MG63 (cell line): Measurements from ENCODE around the gene PMP22. TPM values are rescaled to one million over a fixed set of nuclear protein-coding genes. Genes with fewer than 3 reads are reported as not detected.

Source experiments
- DNase-seq: peaks from one replicate; pipeline ENCODE4 v3.0.0-alpha.2; 2020
- H3K27me3 ChIP-seq: fragments of 250-450 bp; sonication (Bioruptor Pico); 2 replicates; pipeline ENCODE4 v1.5.1; 2020; ENCODE audit warnings: mild to moderate bottlenecking, moderate library complexity
- H3K36me3 ChIP-seq: fragments of 250-450 bp; sonication (Bioruptor Pico); 2 replicates; pipeline ENCODE4 v1.5.1; 2020; ENCODE audit warnings: mild to moderate bottlenecking, moderate library complexity
- H3K4me3 ChIP-seq: fragments of 250-450 bp; sonication (Bioruptor Pico); 2 replicates; pipeline ENCODE4 v1.5.1; 2020; ENCODE audit warnings: mild to moderate bottlenecking, moderate library complexity
- H3K9me3 ChIP-seq: fragments of 250-450 bp; sonication (Bioruptor Pico); 2 replicates; pipeline ENCODE4 v1.5.1; 2020; ENCODE audit warnings: mild to moderate bottlenecking, moderate library complexity
- total RNA-seq: library from RNA; depleted of rRNA; stranded (reverse); fragments of >200 nt; shearing (Covaris generic); gene quantifications from 2 replicates; pipeline ENCODE4 v1.2.3, GENCODE V29; 2014; ENCODE audit warnings: low replicate concordance; rRNA removed

PMP22 gene
- total RNA-seq, result 1.4 and 8.9 TPM in 2 replicates

DNA sequence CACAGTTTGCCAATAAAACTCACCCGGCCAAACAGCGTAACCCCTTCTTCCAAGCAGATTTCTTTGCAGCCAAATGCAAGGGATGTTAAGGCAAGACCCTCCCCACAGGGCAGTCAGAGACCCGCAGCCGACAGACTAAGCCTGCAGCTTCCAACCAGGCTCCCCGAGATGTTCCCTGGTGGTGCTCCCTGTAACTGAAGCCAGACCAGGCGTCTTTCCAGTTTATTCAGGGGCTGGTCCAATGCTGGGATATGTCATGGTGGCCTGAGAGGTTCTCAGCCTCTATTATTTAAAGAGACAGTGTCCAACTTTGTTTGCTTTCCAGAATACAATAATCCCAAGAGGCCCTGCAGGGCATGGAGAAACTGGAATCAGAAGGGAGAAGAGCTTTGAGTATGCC, at the start of gene PMP22:
TSS of gene PMP22 (minus strand) at position 196 of the 400 bp plus-strand sequence. CDS start 4,599 bp downstream, outside the sequence.
- H3K4me3 ChIP-seq, result no peak within 1 kb of the TSS
- no peak for DNase-seq
- no peaks in the 10 kb centered on the region for H3K9me3 ChIP-seq
- H3K36me3 ChIP-seq, result no peaks in the 10 kb centered on the region
- H3K27me3 ChIP-seq, result no peaks in the 10 kb centered on the region

DNA sequence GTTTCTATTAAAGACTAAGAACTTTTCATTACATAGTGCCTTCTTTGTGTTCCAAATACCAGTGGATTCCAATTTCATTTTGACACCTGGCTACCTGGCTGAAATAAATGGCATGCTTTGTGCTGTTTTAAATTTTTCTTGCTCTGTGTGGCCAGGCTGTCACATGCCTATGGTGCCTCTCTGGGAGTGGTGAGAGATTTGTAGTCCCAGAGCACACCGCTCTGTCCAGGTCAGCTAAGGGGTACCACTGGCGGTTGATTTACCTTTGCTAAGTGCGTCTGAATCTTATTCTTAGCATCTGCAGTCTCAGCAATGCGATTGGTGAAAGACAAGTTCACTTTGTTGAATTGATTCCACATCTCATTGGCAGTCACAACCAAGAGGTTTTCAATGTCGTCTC, 46.9 kb upstream of the PMP22 start:
- Histone ChIP-seq H3K36me3 (no peaks in the 10 kb centered on the region), H3K27me3 (no peaks in the 10 kb centered on the region), H3K4me3 (no peak overlapping the region), H3K9me3 (no peaks in the 10 kb centered on the region)
- DNase-seq, result no peak

- Histone ChIP-seq H3K9me3 (no peaks in the 10 kb centered on the region), H3K4me3 (no peak overlapping the region), H3K27me3 (no peaks in the 10 kb centered on the region), H3K36me3 (no peaks in the 10 kb centered on the region)
- no peak for DNase-seq
Measured at GRCh38 chr17:15309793-15310192, 44.7 kb upstream of the PMP22 start.

DNA sequence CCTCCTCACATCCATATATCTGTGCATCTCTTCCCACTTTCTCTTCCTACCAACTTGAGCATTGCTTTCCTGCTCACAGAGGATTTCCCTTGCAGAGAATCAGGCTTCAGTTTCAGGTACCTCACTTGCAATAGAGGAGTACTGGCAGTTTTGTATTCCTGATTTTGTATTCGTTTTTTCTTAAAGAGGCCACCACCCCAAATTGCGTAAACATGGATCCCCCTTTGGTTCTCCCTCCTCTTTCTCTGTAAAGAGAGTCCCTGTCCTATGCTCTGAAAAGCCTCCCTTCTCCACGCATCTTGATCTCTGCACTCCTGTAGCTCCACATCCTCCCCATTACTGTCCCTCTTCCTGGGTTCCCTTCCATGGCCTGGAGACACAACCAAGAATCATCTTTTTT, 44.1 kb upstream of the PMP22 start:
- H3K36me3 ChIP-seq, result no peaks in the 10 kb centered on the region
- DNase-seq, result no peak
- H3K9me3 ChIP-seq, result no peaks in the 10 kb centered on the region
- no peak overlapping the region for H3K4me3 ChIP-seq
- no peaks in the 10 kb centered on the region for H3K27me3 ChIP-seq

DNA sequence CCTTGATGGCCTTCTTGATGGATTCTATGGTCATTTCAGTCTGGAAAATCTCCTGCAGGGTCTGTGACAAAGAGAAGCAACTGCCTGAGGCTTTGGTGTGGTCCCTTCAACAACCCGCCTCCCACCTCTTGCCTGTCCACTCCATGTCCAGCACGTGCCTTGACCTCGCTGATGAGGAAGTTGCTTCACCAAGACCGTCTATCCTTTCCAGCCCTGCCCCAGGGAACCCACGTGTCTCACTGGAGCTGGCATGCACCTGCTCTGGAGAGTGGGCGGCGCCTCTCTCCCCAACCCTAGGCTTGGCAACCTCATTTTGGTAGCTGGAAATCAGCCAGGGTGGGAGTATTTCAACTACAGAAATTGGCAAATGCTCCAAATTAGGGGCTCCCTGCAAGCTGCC, 43.6 kb upstream of the PMP22 start:
- no peaks in the 10 kb centered on the region for H3K27me3 ChIP-seq

DNA sequence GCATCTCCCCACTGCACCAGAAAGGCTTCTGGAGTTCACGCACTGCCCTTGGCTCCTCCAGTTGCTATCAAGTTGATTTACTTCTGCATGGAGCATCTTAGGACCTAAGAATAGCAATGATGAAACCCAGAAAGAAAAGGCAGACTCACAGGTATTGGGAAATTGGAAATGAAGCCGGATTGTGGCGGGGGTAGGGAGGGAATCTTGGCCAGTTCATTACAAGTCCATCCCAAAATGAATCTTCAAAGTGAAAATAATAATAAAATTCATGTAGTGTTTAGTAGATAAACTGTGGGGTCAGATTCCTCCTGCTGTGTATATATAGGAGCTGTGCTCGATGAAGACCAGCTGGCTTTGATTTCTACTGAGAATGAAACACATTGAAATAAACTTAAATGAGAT, 42.6 kb upstream of the PMP22 start:
- Histone ChIP-seq H3K4me3 (no peak overlapping the region), H3K36me3 (no peaks in the 10 kb centered on the region), H3K9me3 (no peaks in the 10 kb centered on the region), H3K27me3 (no peaks in the 10 kb centered on the region)
- DNase-seq, result no peak

More for the DNA sequence above, 43.6 kb upstream of the PMP22 start:
- DNase-seq, result no peak
- no peak overlapping the region for H3K4me3 ChIP-seq
- H3K36me3 ChIP-seq, result no peaks in the 10 kb centered on the region
- no peaks in the 10 kb centered on the region for H3K9me3 ChIP-seq

GRCh38 chr17:15303851-15304250, 38.7 kb upstream of the PMP22 start:
- DNase-seq, result no peak
- H3K9me3 ChIP-seq, result no peaks in the 10 kb centered on the region
- no peaks in the 10 kb centered on the region for H3K27me3 ChIP-seq
- H3K4me3 ChIP-seq, result no peak overlapping the region
- H3K36me3 ChIP-seq, result no peaks in the 10 kb centered on the region

- DNase-seq, result no peak
- Histone ChIP-seq H3K36me3 (no peaks in the 10 kb centered on the region), H3K9me3 (no peaks in the 10 kb centered on the region), H3K4me3 (no peak overlapping the region), H3K27me3 (no peaks in the 10 kb centered on the region)
Measured at GRCh38 chr17:15303268-15303667, 38.1 kb upstream of the PMP22 start.

- no peak for DNase-seq
- Histone ChIP-seq H3K36me3 (no peaks in the 10 kb centered on the region), H3K27me3 (no peaks in the 10 kb centered on the region), H3K4me3 (no peak overlapping the region), H3K9me3 (no peaks in the 10 kb centered on the region)
Measured at GRCh38 chr17:15301845-15302244, 36.7 kb upstream of the PMP22 start.

- Histone ChIP-seq H3K4me3 (no peak overlapping the region), H3K9me3 (no peaks in the 10 kb centered on the region), H3K36me3 (no peaks in the 10 kb centered on the region), H3K27me3 (no peaks in the 10 kb centered on the region)
- DNase-seq, result no peak
Measured at GRCh38 chr17:15298176-15298575, 33.0 kb upstream of the PMP22 start.

- H3K27me3 ChIP-seq, result no peaks in the 10 kb centered on the region
- no peak overlapping the region for H3K4me3 ChIP-seq
- no peaks in the 10 kb centered on the region for H3K9me3 ChIP-seq
- H3K36me3 ChIP-seq, result no peaks in the 10 kb centered on the region
- no peak for DNase-seq
Measured at GRCh38 chr17:15293558-15293957, 28.4 kb upstream of the PMP22 start.

DNA sequence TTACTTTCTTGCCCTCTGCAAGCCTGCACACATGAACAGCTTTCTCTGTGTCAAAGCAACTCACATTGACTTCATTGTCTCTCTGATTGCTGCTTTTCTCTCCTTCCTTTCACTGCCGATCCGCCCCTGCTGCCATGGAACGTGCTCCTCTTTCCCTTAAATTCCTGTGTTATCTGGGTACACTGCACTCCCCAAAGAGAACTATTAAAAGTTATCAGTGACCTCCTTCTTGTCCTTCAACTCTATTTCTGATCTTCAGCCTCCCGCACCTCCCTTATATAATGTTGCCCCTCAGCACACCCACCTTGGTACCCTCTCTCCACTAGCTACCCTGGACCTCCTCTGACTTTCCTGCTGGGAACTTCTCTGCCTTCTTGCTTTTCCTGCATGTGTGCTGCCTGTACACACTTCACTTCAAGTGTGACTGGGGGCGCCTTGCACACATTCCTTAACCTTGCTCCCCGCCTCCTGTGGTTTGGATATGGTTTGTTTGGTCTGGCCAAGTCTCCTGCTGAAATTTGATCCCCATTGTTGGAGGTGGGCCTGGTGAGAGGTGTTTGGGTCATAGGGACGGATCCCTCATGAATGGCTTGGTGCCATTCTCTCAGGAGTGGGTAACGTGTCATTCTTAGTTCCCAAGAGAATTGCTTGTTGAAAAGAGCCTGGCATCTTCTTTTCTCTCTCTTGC, 26.7 kb upstream of the PMP22 start:
- Histone ChIP-seq H3K27me3 (no peaks in the 10 kb centered on the region), H3K36me3 (no peaks in the 10 kb centered on the region), H3K9me3 (no peaks in the 10 kb centered on the region), H3K4me3 (no peak overlapping the region)
- peak; percentile 56 for DNase-seq

DNA sequence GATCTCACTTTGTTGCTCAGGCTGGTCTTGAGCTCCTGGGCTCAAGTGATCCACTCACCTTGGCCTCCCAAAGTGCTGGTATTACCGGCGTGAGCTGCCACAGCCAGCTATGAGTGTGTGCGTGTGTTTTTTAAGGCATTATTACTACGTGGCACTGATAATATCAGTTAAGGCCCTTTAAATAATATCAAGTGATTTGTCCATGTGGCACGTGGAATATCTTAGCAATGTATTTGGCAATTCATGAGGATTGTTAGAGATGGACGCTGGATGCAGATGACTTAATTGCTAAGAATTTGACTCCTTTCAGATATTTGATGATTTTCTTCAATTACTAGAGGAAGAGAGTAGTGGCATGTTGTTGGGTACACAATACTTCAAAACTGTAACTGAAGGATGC, 25.5 kb upstream of the PMP22 start:
- no peak overlapping the region for H3K4me3 ChIP-seq
- H3K9me3 ChIP-seq, result no peaks in the 10 kb centered on the region
- H3K36me3 ChIP-seq, result no peaks in the 10 kb centered on the region
- H3K27me3 ChIP-seq, result no peaks in the 10 kb centered on the region
- DNase-seq, result no peak

GRCh38 chr17:15289285-15290183, 24.4 kb upstream of the PMP22 start:
- H3K4me3 ChIP-seq, result no peak overlapping the region
- no peaks in the 10 kb centered on the region for H3K27me3 ChIP-seq
- no peak for DNase-seq
- no peaks in the 10 kb centered on the region for H3K36me3 ChIP-seq
- no peaks in the 10 kb centered on the region for H3K9me3 ChIP-seq

DNA sequence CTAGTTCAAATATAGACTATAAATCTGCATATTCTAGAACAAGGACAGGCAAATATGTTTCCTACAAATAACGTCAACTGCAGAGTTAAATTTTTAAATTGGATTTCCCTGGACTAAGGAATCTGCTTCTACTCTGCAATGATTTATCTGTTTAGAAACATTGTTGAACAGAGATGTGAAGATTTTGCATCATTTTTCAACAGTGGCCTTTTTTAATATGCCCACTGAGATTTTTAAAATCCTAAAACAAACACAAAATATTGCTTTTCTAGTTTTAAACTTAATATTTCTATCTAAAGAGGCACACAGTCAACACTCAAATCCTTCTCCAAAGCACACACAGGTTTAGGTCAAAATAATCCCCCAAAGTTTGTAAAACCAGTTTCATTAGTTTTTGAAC, 23.7 kb upstream of the PMP22 start:
- Histone ChIP-seq H3K27me3 (no peaks in the 10 kb centered on the region), H3K9me3 (no peaks in the 10 kb centered on the region), H3K36me3 (no peaks in the 10 kb centered on the region), H3K4me3 (no peak overlapping the region)
- DNase-seq, result no peak

- no peak overlapping the region for H3K4me3 ChIP-seq
- no peaks in the 10 kb centered on the region for H3K36me3 ChIP-seq
- no peaks in the 10 kb centered on the region for H3K27me3 ChIP-seq
- DNase-seq, result no peak
- H3K9me3 ChIP-seq, result no peaks in the 10 kb centered on the region
Measured at GRCh38 chr17:15287538-15288267, 22.6 kb upstream of the PMP22 start.

DNA sequence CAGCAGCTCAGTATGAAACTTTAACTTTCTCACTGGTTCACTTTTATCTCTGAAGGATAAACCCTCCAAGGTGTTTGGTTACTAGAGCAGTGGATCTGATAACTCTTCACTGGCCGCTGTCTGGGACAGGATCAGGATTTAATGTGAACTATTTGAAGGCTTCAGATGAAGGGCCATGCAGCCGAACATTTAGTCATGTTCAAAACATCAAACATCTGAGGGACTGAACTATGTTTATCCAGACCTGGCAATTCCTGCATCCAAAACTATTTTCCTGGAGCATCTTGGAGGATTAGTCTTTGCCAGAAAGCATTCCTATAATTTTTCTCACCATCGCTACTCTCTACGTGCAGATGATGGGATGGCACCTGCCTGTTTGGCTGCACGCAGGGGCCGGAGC, 20.3 kb upstream of the PMP22 start:
- Histone ChIP-seq H3K4me3 (no peak overlapping the region), H3K36me3 (no peaks in the 10 kb centered on the region), H3K9me3 (no peaks in the 10 kb centered on the region), H3K27me3 (no peaks in the 10 kb centered on the region)
- no peak for DNase-seq
